ENCODE measurements around the gene ATP8B4. TPM values are rescaled to one million over a fixed set of nuclear protein-coding genes. Genes with fewer than 3 reads are reported as not detected.

ATP8B4 gene
- total RNA-seq, 1 donor from 2014 or later = 2.5 TPM

DNA sequence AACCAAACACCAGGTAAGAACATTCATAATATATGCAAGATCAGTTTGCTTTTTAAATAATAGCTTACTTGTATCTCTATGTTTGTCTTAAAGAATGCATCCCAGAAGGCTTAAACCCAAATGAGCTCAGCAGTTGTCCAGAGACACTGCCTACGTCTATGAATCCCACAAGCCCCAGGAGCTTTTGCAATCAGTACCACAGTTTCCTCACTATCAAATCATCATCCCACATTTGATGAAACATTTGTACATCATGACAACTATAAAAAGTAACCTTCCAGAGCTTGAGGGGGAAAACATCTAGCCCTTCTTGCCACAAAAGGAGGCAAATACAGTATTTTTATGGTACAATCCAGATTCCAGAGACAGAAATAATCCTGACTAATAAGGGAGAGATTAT, 63.7 kb downstream of the ATP8B4 start:
- H3K27ac ChIP-seq (replicated peaks) = peak overlapping the region; percentile 73
- TF ChIP-seq, protein P1, sequence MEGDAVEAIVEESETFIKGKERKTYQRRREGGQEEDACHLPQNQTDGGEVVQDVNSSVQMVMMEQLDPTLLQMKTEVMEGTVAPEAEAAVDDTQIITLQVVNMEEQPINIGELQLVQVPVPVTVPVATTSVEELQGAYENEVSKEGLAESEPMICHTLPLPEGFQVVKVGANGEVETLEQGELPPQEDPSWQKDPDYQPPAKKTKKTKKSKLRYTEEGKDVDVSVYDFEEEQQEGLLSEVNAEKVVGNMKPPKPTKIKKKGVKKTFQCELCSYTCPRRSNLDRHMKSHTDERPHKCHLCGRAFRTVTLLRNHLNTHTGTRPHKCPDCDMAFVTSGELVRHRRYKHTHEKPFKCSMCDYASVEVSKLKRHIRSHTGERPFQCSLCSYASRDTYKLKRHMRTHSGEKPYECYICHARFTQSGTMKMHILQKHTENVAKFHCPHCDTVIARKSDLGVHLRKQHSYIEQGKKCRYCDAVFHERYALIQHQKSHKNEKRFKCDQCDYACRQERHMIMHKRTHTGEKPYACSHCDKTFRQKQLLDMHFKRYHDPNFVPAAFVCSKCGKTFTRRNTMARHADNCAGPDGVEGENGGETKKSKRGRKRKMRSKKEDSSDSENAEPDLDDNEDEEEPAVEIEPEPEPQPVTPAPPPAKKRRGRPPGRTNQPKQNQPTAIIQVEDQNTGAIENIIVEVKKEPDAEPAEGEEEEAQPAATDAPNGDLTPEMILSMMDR (IDR thresholded peaks at IDR 0.05; ENCODE audit: borderline replicate concordance) = no peak
- intact Hi-C loops (cut with micrococcal nuclease) = no loop called here
- DNase-seq = no peak
- no peaks in the 10 kb centered on the region for H3K9me3 ChIP-seq (replicated peaks)
- no peaks in the 10 kb centered on the region for H3K36me3 ChIP-seq
- H3K4me1 ChIP-seq = peaks cover 26% of the 10 kb centered on the region
- no peaks in the 10 kb centered on the region for H3K27me3 ChIP-seq (ENCODE audit: low read depth)
- no peak overlapping the region for H3K4me3 ChIP-seq

DNA sequence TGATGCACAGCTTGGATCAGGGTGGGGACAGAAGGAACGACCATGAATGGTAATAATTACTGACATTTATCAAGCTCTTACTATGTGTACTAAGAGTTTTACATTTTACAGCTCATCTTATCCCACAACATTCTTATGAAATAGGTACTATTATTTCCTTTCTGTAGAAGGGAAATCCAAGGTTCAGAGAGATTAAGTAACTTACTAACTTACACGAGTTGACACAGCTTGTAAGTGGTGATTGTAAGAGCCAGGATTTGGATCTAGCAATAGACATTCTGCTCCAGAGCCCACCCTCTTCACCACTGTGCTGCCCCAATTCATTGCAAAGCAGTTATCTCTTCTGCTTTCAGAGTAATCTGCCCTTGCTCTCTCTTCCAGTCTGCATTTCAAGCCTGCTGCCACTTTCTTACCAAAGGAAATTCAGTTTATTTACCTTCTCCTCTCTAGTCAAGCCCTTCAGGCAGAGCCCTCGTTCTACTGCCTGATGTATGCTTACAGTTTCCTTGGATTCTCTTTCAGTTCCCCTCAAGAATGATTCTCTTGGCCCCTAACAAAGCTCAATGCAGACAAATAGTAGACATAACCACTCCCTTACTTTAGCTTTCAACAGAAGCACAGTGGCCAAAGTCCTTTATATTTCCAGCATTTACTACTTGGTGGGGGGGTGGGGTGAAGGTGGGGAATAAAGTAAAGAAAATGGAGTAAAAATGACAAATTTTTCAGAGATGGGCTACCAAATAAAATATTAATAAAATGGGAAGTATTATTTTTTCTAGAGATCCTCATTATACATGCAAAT, 65.8 kb downstream of the ATP8B4 start:
- intact Hi-C loops (cut with micrococcal nuclease) = no loop called here
- no peak overlapping the region for H3K27ac ChIP-seq (replicated peaks)

DNA sequence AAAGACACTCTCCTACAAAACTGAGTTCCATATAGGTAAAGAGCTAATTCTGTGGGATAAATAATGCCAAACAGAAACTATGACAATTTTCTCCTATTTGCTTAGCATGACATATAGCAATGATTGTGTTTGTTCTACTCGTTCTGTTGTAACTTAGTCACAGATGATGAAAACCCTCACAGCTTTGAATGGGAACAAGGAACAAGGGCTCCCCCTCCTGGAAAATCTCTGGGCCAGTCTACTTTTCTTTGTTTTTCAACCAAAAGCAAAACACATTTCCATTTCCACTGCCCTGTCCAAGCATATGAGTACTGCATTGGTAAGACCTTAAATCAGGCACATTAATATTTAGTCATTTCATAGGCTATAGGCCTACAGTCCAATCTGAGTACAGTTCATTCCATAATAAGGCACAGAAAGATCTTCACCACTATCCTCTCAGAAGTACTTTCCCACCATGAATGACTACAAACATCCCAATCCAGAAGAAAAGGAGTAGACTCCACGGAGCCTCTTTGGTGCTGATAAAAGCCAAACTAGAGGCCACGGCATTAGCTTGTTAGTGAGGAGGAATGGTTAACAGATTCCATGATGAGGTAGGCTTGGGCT, 67.1 kb downstream of the ATP8B4 start:
- Histone ChIP-seq H3K9me3 (replicated peaks) (no peaks in the 10 kb centered on the region), H3K27ac (replicated peaks) (no peak overlapping the region), H3K4me1 (peaks cover 8% of the 10 kb centered on the region), H3K36me3 (no peaks in the 10 kb centered on the region), H3K4me3 (no peak overlapping the region), H3K27me3 (ENCODE audit: low read depth) (no peaks in the 10 kb centered on the region)
- intact Hi-C loops (cut with micrococcal nuclease) = no loop called here
- TF ChIP-seq, protein P1 (IDR thresholded peaks at IDR 0.05; ENCODE audit: borderline replicate concordance) = peak; percentile 69
- no peak for DNase-seq

More for the DNA sequence above, 65.8 kb downstream of the ATP8B4 start:
- TF ChIP-seq, protein P1 (IDR thresholded peaks at IDR 0.05; ENCODE audit: borderline replicate concordance) = no peak
- Histone ChIP-seq H3K36me3 (no peaks in the 10 kb centered on the region), H3K4me3 (no peak overlapping the region), H3K9me3 (replicated peaks) (no peaks in the 10 kb centered on the region), H3K27me3 (ENCODE audit: low read depth) (no peaks in the 10 kb centered on the region), H3K4me1 (peaks cover 18% of the 10 kb centered on the region)
- DNase-seq = no peak

DNA sequence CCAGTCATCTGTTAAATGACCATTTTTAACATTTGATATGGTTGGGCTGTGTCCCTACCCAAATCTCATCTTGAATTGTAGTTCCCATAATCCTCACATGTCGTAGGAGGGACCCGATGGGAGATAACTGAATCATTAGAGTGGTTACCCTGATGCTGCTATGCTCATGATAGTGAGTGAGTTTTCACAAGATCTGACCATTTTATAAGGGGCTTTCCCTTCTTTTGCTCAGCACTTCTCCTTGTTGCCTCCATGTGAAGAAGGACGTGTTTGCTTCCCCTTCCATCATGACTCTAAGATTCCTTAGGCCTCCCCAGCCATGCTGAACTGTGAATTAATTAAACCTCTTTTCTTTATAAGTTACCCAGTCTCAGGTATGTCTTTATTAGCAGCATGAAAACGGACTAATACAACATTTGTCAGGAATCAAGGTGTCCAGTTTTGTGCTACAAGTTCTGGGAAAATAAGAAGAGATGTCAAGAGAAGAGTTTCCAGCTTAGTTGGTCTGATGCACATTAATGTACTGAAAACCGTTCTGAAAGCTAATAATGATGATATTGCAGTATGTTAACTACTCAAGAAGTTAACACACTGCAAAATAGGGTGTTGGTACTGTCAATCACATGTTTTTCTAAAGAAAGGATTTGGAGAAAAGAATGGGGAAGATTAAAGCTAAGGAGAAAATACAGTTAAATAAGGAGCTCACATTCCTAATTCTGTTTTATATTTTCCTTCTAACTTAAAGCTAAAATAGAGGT, 67.9 kb downstream of the ATP8B4 start:
- Histone ChIP-seq H3K9me3 (replicated peaks) (no peaks in the 10 kb centered on the region), H3K4me1 (peaks cover 7% of the 10 kb centered on the region), H3K27ac (replicated peaks) (no peak overlapping the region), H3K27me3 (ENCODE audit: low read depth) (no peaks in the 10 kb centered on the region), H3K36me3 (no peaks in the 10 kb centered on the region), H3K4me3 (no peak overlapping the region)
- TF ChIP-seq, protein P1 (IDR thresholded peaks at IDR 0.05; ENCODE audit: borderline replicate concordance) = no peak
- no peak for DNase-seq
- intact Hi-C loops (cut with micrococcal nuclease) = no loop called here

DNA sequence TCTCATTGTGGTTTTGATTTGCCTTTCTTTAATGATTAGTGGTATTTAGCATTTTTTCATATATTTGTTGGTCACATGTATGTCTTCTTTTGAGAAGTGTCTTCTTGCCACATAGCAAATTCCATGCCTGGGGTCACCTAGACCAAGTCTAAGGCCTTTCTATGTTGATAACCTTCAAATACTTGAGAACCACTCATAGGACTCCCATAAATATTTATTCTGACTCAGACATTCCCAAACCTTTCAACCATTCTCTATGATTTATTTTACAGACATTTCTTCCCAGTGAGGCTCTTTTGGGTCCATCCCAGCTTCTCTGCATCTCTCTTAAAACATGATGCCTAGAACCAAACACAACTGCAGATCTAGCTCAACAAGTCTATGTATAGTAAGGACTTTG, 69.2 kb downstream of the ATP8B4 start:
- no peaks in the 10 kb centered on the region for H3K4me1 ChIP-seq
- H3K27me3 ChIP-seq (ENCODE audit: low read depth) = no peaks in the 10 kb centered on the region
- no peak for DNase-seq
- H3K36me3 ChIP-seq = no peaks in the 10 kb centered on the region
- H3K4me3 ChIP-seq = no peak overlapping the region
- TF ChIP-seq, protein P1 (IDR thresholded peaks at IDR 0.05; ENCODE audit: borderline replicate concordance) = no peak
- H3K27ac ChIP-seq (replicated peaks) = no peak overlapping the region
- no peaks in the 10 kb centered on the region for H3K9me3 ChIP-seq (replicated peaks)
- intact Hi-C loops (cut with micrococcal nuclease) = no loop called here

Data from left ventricle myocardium inferior (tissue), 1 donor.